GM12892 (cell line): ENCODE data around the gene UST.

Source experiments
- POLR2AphosphoS5 ChIP-seq: IDR thresholded peaks from 2 replicates; pipeline ENCODE4 v1.6.1; 2011; ENCODE audit warnings: low read depth, low read length, control low read depth
- TAF1 ChIP-seq: IDR thresholded peaks from 2 replicates; pipeline ENCODE4 v1.6.1; 2011; ENCODE audit warnings: low read depth, mild to moderate bottlenecking, control low read depth, low read length, borderline replicate concordance

DNA sequence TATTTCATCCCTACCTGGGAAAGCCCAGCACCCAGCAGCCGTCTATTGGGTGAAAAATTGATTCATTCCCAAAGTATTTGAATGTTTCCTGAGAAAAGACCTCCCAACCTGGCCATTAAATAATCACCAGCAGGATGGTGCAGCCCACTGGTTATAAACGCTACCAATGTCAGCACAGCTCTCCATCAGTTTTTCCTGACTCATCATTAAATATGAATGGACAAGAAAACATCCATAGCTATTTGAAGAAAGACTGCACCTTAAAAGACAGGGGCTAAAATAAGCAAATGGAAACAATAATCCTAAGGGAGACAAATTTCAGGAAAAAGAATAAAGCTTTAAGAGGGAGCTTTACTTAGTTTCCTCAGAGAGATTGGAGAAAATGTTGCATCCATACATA lies 261.9 kb downstream of the UST start:
- TF ChIP-seq TAF1 (no peak), POLR2AphosphoS5 (no peak)
